SU-DHL-6 (cell line): ENCODE data around the gene ZNF772.
A peak's percentile ranks its signal among the peaks of the same experiment; 100 is the strongest.
"Not testable (repeated sequence)": the region's sequence is repeated elsewhere in the genome, so short reads cannot be mapped to it uniquely, and the experiment has no call there.

ENCODE experiments used
- H2AFZ ChIP-seq: fragments of 200-600 bp; sonication (generic); 2 replicates; pipeline ENCODE4 v1.6.1; 2014; ENCODE audit warnings: low read depth, mild to moderate bottlenecking, moderate library complexity, mixed read lengths, antibody characterized with exemption, low read length; ENCODE audit not compliant: severe bottlenecking
- H3F3A ChIP-seq: fragments of 200-600 bp; shearing (Covaris generic); 2 replicates; pipeline ENCODE4 v1.6.0; 2016; ENCODE audit warnings: antibody characterized with exemption, mild to moderate bottlenecking; ENCODE audit not compliant: insufficient read depth
- H3K27ac ChIP-seq: fragments of 200-600 bp; sonication (generic); 2 replicates; pipeline ENCODE4 v1.5.1; 2016; ENCODE audit warnings: low read depth, mild to moderate bottlenecking, low read length, moderate library complexity, mixed read lengths
- H3K27me3 ChIP-seq: fragments of 200-600 bp; sonication (generic), shearing (Covaris generic); 2 replicates; pipeline ENCODE4 v1.6.0; 2014; ENCODE audit warnings: mild to moderate bottlenecking, low read length
- H3K36me3 ChIP-seq: fragments of 200-600 bp; sonication (generic); 2 replicates; pipeline ENCODE4 v1.6.1; 2014; ENCODE audit warnings: mild to moderate bottlenecking, low read length, mixed read lengths
- H3K4me2 ChIP-seq: fragments of 300-600, 200-600 bp; shearing (Covaris generic), sonication (generic); 2 replicates; pipeline ENCODE4 v1.6.0; 2014; ENCODE audit warnings: low read length, low read depth, mild to moderate bottlenecking; ENCODE audit not compliant: poor library complexity, severe bottlenecking
- H3K4me3 ChIP-seq: fragments of 200-600 bp; sonication (generic); 2 replicates; pipeline ENCODE4 v1.5.1; 2014; ENCODE audit warnings: antibody characterized with exemption, low read length, mild to moderate bottlenecking, mixed read lengths; ENCODE audit not compliant: insufficient read depth, poor library complexity, severe bottlenecking
- H3K79me2 ChIP-seq: fragments of 200-600 bp; sonication (generic); 2 replicates; pipeline ENCODE4 v1.6.1; 2014; ENCODE audit warnings: mild to moderate bottlenecking, low read length, moderate library complexity; ENCODE audit not compliant: insufficient read depth
- H3K9ac ChIP-seq: fragments of 200-600 bp; sonication (generic); 2 replicates; pipeline ENCODE4 v1.7.0; 2014; ENCODE audit warnings: mild to moderate bottlenecking, low read length
- H3K9me2 ChIP-seq: fragments of 200-600 bp; sonication (generic); replicated peaks from 2 replicates; pipeline ENCODE4 v1.6.1; 2014; ENCODE audit warnings: low read length; ENCODE audit not compliant: insufficient read depth
- H3K9me3 ChIP-seq: fragments of 200-600 bp; sonication (generic); 2 replicates; pipeline ENCODE4 v1.6.1; 2014; ENCODE audit warnings: low read length, mixed read lengths; ENCODE audit not compliant: insufficient read depth
- H4K20me1 ChIP-seq: fragments of 200-600 bp; sonication (generic); 2 replicates; pipeline ENCODE4 v1.6.1; 2014; ENCODE audit warnings: low read depth, mild to moderate bottlenecking, antibody characterized with exemption, low read length, moderate library complexity, mixed read lengths
- CTCF ChIP-seq: fragments of 200-600 bp; sonication (generic); IDR thresholded peaks from one replicate; pipeline ENCODE4 v1.5.1; 2017; ENCODE audit warnings: antibody characterized with exemption, mild to moderate bottlenecking, low read length, moderate library complexity; ENCODE audit not compliant: insufficient read depth, poor library complexity, severe bottlenecking
- EZH2phosphoT487 ChIP-seq: fragments of 200-600 bp; sonication (generic), shearing (Covaris generic); conservative IDR thresholded peaks from 2 replicates; pipeline ENCODE4 v1.6.1; 2018; ENCODE audit warnings: mild to moderate bottlenecking, antibody characterized with exemption, low read length, moderate library complexity, mixed read lengths

The ZNF772 gene

GRCh38 chr19:57487477-57488298 lies 10.3 kb upstream of the ZNF772 start, which contains the start of gene ZNF419:
TSS of gene ZNF419 (plus strand) at chr19:57487750. CDS start at chr19:57487951, 201 bp downstream.
- H3K27ac ChIP-seq = not testable (repeated sequence)

GRCh38 chr19:57473646-57474045 lies 3.7 kb downstream of the ZNF772 start:
- no peaks in the 10 kb centered on the region for H3K9me2 ChIP-seq
- no peaks in the 10 kb centered on the region for H3K27me3 ChIP-seq
- no peaks in the 10 kb centered on the region for H4K20me1 ChIP-seq
- no peaks in the 10 kb centered on the region for H3F3A ChIP-seq
- peaks cover 26% of the 10 kb centered on the region; the same call in 1 of the 2 replicates for H3K9me3 ChIP-seq
- no peaks in the 10 kb centered on the region; the same call in 1 of the 2 replicates for H3K36me3 ChIP-seq
- no peak overlapping the region for H3K9ac ChIP-seq
- TF ChIP-seq CTCF = no peak
- no peak for TF ChIP-seq EZH2phosphoT487
- no peak overlapping the region for H3K4me2 ChIP-seq
- H3K27ac ChIP-seq = no peak overlapping the region
- no peaks in the 10 kb centered on the region for H3K79me2 ChIP-seq
- no peak overlapping the region for H3K4me3 ChIP-seq
- no peak overlapping the region for H2AFZ ChIP-seq

More at GRCh38 chr19:57487477-57488298, 10.3 kb upstream of the ZNF772 start, which contains the start of gene ZNF419:
- not testable (repeated sequence) for H3K9me3 ChIP-seq, H3F3A ChIP-seq, H4K20me1 ChIP-seq, H3K79me2 ChIP-seq, H3K27me3 ChIP-seq, H3K9me2 ChIP-seq, H3K36me3 ChIP-seq
- peak within 1 kb of the TSS; percentile 95 for H2AFZ ChIP-seq
- peak within 1 kb of the TSS; percentile 45 for H3K4me2 ChIP-seq
- peak within 1 kb of the TSS; percentile 67 for H3K9ac ChIP-seq
- peak within 1 kb of the TSS; percentile 68 for H3K4me3 ChIP-seq

GRCh38 chr19:57466489-57466888 lies 10.9 kb downstream of the ZNF772 start:
- Histone ChIP-seq H4K20me1 (no peaks in the 10 kb centered on the region), H3K36me3 (no peaks in the 10 kb centered on the region; the same call in 1 of the 2 replicates), H3K27me3 (no peaks in the 10 kb centered on the region), H3K4me2 (no peak overlapping the region), H3K79me2 (no peaks in the 10 kb centered on the region), H3K9ac (no peak overlapping the region), H3F3A (no peaks in the 10 kb centered on the region), H3K9me2 (no peaks in the 10 kb centered on the region), H3K27ac (no peak overlapping the region), H3K4me3 (no peak overlapping the region), H2AFZ (no peak overlapping the region), H3K9me3 (no peaks in the 10 kb centered on the region)
- TF ChIP-seq CTCF (no peak), EZH2phosphoT487 (no peak)
